ENCODE results near the gene DUSP9.

DNA sequence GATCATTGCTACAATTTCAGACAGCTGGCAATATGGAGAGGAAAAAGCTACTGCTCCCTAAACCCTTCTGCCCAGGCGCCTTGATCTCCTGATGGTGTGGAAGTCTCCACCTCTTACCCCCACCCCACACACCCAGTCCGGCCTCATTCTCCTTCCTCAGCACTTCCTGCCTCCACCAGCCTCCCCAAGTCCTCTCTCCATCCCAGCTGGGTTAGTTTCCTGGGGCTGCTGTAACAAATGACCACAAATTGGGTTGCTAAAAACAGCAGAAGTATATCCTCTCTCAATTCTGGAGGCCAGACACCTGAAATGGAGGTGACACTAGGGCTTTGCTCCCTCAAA lies 47.0 kb upstream of the DUSP9 start:
- TF ChIP-seq POLR2A (IDR thresholded peaks at IDR 0.05) = no peak
- TF ChIP-seq, protein P1, sequence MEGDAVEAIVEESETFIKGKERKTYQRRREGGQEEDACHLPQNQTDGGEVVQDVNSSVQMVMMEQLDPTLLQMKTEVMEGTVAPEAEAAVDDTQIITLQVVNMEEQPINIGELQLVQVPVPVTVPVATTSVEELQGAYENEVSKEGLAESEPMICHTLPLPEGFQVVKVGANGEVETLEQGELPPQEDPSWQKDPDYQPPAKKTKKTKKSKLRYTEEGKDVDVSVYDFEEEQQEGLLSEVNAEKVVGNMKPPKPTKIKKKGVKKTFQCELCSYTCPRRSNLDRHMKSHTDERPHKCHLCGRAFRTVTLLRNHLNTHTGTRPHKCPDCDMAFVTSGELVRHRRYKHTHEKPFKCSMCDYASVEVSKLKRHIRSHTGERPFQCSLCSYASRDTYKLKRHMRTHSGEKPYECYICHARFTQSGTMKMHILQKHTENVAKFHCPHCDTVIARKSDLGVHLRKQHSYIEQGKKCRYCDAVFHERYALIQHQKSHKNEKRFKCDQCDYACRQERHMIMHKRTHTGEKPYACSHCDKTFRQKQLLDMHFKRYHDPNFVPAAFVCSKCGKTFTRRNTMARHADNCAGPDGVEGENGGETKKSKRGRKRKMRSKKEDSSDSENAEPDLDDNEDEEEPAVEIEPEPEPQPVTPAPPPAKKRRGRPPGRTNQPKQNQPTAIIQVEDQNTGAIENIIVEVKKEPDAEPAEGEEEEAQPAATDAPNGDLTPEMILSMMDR (IDR thresholded peaks at IDR 0.05) = no peak
